T-helper 17 cell (primary cell): ENCODE measurements around the gene HS3ST6. TPM values are rescaled to one million over a fixed set of nuclear protein-coding genes. Genes with fewer than 3 reads are reported as not detected.
"Not testable (repeated sequence)": the region's sequence is repeated elsewhere in the genome, so short reads cannot be mapped to it uniquely, and the experiment has no call there.

Experiments
- ATAC-seq: fragments of 150-1000 bp; cut with Tn5 transposase; 2 replicates; pipeline ENCODE4 v1.10.0; 2021; ENCODE audit warnings: mild to moderate bottlenecking, moderate library complexity
- DNase-seq, 3 donors: peaks; one replicate each; pipeline versions ENCODE4 v3.0.0 to v3.0.0-alpha.2; 2020 to 2021
- H3K9me3 ChIP-seq: one replicate; pipeline ENCODE4 v1.7.0; 2013; ENCODE audit warnings: low read length, mild to moderate bottlenecking; ENCODE audit not compliant: control insufficient read depth, poor library complexity, severe bottlenecking
- H3K27ac Mint-ChIP-seq: one replicate; pipeline ENCODE4 v1.8.0; 2022; ENCODE audit warnings: mild to moderate bottlenecking, moderate library complexity, mixed read lengths
- H3K27me3 Mint-ChIP-seq: one replicate; pipeline ENCODE4 v1.8.0; 2022; ENCODE audit warnings: mixed read lengths
- H3K36me3 Mint-ChIP-seq: one replicate; pipeline ENCODE4 v1.8.0; 2022; ENCODE audit warnings: low read depth, mixed read lengths
- H3K4me1 Mint-ChIP-seq: one replicate; pipeline ENCODE4 v1.8.0; 2022; ENCODE audit warnings: mild to moderate bottlenecking, mixed read lengths
- H3K4me3 Mint-ChIP-seq: one replicate; pipeline ENCODE4 v1.8.0; 2022; ENCODE audit warnings: mild to moderate bottlenecking, moderate library complexity, mixed read lengths
- total RNA-seq, 4 donors: library from RNA in 2 of 4; stranded (reverse) in 2 of 4; gene quantifications; one replicate each; pipeline ENCODE4 v1.2.3 and lab custom pipeline; 2022 to 2026

HS3ST6 gene
- total RNA-seq, 2 donors from 2014 or later: not detected

DNA sequence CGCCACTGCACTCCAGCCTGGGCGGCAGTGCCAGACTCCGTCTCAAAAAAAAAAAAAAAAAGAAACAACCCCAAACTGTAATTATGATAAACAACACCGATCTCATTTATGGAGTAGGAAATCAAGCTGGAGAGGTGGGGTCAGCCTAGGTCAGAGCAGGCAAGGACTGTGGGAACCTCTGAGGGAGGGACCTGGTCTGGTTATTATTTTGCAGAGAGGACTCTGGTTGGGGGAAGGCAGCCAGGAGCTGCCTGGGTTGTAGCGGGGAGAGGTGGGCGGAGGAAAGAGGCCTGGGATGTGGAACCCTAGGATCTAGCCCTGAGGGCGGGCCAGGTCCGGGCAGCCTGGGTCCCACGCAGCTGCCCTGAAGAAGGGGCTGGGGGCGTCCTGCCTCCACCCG is 10.9 kb upstream of the HS3ST6 start:
- no peak for DNase-seq
- H3K27me3 Mint-ChIP-seq: peaks cover 9% of the 10 kb centered on the region

DNA sequence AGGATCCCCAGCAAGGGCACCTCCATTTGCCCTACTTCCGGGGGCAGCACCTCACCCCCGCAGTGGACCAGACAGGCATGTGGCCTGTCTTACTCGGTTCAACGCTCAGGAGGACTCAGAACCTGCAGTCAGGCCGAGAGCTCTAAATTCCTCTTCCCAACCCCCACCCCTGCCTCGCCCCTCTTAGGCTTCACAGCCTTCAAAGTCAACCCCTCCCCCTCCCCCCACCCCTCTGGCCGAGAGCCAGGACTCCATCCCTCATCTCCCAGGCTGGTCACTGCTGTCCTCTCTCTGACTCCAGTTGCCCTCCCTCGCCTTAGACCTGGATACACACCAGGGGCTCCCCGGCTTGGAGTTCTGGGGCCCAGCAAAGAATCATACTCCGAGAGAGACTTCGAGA is 8.1 kb upstream of the HS3ST6 start:
- Mint-ChIP-seq H3K27me3 (peaks cover 36% of the 10 kb centered on the region), H3K27ac (no peak overlapping the region)
- no peak for ATAC-seq

More for the DNA sequence above, 10.9 kb upstream of the HS3ST6 start:
- H3K9me3 ChIP-seq: no peaks in the 10 kb centered on the region
- H3K27ac Mint-ChIP-seq: no peak overlapping the region
- peak overlapping the region; percentile 73 for H3K4me3 Mint-ChIP-seq
- H3K4me1 Mint-ChIP-seq: peaks cover 6% of the 10 kb centered on the region
- no peaks in the 10 kb centered on the region for H3K36me3 Mint-ChIP-seq
- ATAC-seq: peak; percentile 11

DNA sequence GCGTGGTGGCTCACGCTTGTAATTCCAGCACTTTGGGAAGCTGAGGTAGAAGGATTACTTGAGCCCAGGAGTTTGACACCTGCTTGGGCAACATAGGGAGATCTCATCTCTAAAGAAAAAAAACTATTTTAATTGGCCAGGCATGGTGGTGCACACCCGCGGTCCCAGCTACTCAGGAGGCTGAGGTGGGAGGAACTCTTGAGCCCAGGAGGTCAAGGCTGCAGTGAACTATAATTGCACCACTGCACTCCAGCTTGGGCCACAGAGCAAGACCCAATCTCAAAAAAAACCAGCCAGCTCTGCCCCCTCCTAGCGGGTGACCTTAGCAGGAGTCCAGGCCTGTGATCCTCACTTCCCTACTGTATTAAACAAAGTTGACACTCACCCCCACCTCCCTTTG is 5.9 kb upstream of the HS3ST6 start:
- H3K9me3 ChIP-seq: no peaks in the 10 kb centered on the region
- H3K4me1 Mint-ChIP-seq: peaks cover 7% of the 10 kb centered on the region
- H3K27me3 Mint-ChIP-seq: peaks cover 48% of the 10 kb centered on the region
- ATAC-seq: no peak
- no peak for DNase-seq
- H3K4me3 Mint-ChIP-seq: no peak overlapping the region
- H3K27ac Mint-ChIP-seq: no peak overlapping the region
- peaks cover 7% of the 10 kb centered on the region for H3K36me3 Mint-ChIP-seq

More for the DNA sequence above, 8.1 kb upstream of the HS3ST6 start:
- no peaks in the 10 kb centered on the region for H3K9me3 ChIP-seq
- Mint-ChIP-seq H3K36me3 (peaks cover under 1% of the 10 kb centered on the region), H3K4me1 (peaks cover 7% of the 10 kb centered on the region), H3K4me3 (no peak overlapping the region)
- DNase-seq: no peak

DNA sequence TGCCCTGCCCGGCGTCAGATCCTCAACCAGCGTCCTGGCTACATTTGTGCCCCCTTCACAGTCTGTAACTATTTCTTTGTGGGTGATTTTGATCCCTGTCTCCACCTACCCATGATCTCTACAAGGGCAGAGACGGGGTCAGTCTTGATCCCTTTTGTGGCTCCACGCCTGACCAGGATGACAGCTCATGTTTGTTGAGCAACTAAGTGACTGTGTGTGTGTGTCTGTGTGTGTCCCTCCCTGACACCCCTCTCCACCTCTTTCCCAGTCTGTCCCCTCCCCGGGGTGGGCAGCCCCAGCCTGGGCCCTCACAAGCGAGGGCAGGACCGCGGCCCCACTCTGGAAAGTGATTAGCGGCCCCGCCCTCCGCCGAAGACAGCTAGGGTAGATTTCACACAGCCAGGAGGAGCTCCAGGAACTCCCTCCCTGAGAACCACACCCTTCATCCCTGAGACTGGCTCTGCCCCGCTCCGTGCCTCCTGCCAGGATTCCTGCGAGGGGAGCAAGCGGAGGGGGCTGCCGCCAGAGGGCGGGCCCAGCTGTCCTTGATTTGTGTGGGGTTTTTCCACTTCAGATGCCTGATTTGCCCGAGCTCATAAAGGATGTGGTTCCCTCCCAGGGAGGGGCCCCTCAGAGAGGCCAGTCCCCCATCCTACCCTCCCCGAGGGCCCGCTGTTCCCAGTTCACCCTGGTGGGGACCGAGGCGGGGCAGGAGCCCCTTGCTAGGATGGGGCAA is 5.3 kb upstream of the HS3ST6 start:
- H3K27ac Mint-ChIP-seq: no peak overlapping the region
- H3K36me3 Mint-ChIP-seq: peaks cover 7% of the 10 kb centered on the region
- H3K27me3 Mint-ChIP-seq: peaks cover 48% of the 10 kb centered on the region
- no peaks in the 10 kb centered on the region for H3K9me3 ChIP-seq
- ATAC-seq: no peak
- H3K4me3 Mint-ChIP-seq: no peak overlapping the region
- DNase-seq: no peak
- peaks cover 6% of the 10 kb centered on the region for H3K4me1 Mint-ChIP-seq

DNA sequence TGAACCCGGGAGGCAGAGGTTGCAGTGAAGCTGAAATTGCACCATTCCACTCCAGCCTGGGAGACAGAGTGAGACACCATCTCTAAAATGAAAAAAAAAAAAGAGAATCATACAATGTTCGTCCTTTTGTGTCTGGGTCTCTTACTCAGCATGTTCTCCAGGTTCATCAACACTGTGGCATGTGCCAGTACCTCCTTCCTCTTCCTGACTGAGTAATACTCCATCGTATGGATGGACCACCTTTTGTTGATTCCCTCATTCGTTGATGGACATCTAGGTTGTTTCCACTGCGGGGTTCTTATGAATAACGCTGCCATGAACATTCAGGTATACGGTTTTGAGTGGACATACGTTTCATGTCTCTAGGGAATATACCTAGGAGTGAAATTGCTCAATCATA is 4.1 kb upstream of the HS3ST6 start:
- ATAC-seq (no peak), DNase-seq (no peak)
- Mint-ChIP-seq H3K4me1 (peaks cover 6% of the 10 kb centered on the region), H3K36me3 (peaks cover 7% of the 10 kb centered on the region), H3K4me3 (no peak overlapping the region), H3K27me3 (peaks cover 48% of the 10 kb centered on the region), H3K27ac (no peak overlapping the region)
- H3K9me3 ChIP-seq: no peaks in the 10 kb centered on the region

DNA sequence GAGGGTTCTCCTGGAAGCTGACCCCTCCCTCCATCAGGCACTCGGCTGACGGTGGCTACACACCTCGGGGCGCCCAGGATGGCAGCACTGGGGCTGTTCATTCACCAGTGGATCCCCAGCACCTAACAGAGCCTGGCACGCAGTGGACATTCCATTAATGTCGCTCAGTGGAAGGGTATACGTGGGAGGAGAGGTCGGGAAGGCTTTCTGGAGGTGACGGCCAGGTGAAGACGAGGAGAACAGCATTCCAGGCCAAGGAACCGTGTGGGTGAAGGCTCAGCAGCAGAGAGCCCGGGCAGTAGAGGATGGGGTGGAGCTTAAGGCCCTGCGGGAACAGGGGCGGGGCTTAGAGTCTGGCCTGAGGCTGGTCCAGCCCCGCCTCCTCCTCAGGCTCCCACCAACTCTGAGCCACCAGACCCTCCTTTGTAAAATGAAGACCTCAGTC is 2.5 kb upstream of the HS3ST6 start:
- Mint-ChIP-seq H3K36me3 (peaks cover 7% of the 10 kb centered on the region), H3K4me1 (peaks cover 8% of the 10 kb centered on the region), H3K27me3 (peaks cover 63% of the 10 kb centered on the region), H3K4me3 (no peak overlapping the region), H3K27ac (no peak overlapping the region)
- H3K9me3 ChIP-seq: no peaks in the 10 kb centered on the region
- no peak for ATAC-seq
- DNase-seq: no peak

DNA sequence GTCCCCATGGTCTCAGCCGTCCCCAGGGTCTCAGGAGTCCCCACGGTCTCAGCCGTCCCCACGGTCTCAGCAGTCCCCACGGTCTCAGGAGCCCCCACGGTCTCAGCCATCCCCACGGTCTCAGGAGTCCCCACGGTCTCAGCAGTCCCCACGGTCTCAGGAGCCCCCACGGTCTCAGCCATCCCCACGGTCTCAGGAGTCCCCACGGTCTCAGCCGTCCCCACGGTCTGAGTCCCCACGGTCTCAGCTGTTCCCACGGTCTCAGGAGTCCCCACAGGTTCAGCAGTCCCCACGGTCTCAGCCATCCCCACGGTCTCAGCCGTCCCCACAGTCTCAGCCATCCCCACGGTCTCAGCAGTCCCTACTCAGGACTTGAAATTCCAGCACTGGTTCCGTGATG is 1.9 kb upstream of the HS3ST6 start:
- not testable (repeated sequence) for H3K9me3 ChIP-seq, ATAC-seq, H3K36me3 Mint-ChIP-seq, H3K27ac Mint-ChIP-seq, H3K4me3 Mint-ChIP-seq, H3K4me1 Mint-ChIP-seq, DNase-seq
- H3K27me3 Mint-ChIP-seq: peaks cover 70% of the 10 kb centered on the region

DNA sequence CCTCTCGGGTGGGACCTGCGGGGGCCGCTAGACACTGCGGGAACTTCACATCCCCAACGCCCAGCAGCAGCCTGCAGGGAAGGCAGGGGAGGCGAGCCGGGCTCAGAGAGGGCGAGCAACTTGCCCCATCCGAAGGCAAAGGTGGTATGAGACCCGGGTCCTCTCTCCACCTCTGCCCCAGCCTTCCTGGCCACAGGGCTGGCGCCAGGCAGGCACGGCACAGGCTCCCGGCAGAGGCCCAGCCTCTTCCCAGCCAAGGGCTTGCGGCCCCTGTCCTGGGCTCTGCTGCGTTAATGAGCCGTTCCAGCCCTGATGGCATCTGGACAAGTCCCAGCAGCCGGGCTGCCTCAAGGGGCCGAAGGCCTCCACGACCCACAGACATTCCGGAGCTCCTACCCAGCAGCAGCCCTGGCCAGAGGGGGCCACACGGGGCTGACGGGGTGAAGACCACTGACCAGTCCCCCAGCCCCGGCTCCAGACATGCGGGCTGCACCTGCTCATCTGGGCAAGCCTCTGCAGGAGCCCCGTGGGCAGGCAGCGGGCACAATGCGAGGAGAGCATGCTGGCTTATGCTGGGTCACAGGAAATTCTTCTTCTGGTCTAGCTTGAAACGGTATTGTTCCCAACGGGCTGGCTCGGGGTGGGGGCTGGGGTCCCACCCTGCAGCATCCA is 1.2 kb upstream of the HS3ST6 start:
- DNase-seq (no peak), ATAC-seq (no peak)
- Mint-ChIP-seq H3K36me3 (peaks cover 7% of the 10 kb centered on the region), H3K4me3 (no peak overlapping the region), H3K27ac (no peak overlapping the region), H3K4me1 (peaks cover 8% of the 10 kb centered on the region), H3K27me3 (peaks cover 68% of the 10 kb centered on the region)
- no peaks in the 10 kb centered on the region for H3K9me3 ChIP-seq

DNA sequence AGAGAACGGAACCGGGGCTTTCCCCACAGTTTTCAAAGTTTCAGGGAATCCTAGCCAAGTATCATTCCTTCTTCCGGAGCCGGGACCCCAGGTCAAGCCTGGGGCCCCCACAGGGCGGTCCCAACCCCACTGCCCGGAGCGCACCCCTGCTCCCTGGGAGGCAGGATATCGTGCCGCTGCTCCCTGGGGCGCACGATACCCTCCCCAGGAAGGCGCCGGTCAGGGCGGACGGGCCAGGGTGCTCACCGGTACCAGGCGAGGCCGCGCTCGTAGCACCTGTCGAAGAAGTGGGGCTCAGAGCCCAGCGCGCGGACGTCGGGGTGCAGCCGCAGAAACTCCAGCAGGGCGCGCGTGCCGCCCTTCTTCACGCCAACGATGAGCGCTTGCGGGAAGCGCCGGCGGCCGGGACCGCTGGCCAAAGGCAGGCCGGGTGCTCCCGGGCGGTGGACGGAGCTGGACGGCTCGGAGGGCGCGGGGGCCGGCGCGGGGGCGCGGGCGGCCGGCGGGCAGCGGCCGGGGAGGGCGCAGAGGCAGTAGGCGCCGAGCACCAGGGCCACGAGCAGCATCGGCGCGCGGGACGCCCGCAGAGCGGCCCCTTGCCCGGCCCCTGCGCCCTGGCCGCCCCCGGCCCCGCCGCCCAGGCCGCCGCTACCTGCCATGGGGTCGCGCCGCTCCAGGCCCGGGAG is 407 bp downstream of the HS3ST6 start:
- no peak for ATAC-seq
- Mint-ChIP-seq H3K4me1 (peaks cover 8% of the 10 kb centered on the region), H3K36me3 (peaks cover 7% of the 10 kb centered on the region), H3K4me3 (no peak overlapping the region), H3K27me3 (peaks cover 51% of the 10 kb centered on the region), H3K27ac (no peak overlapping the region)
- no peaks in the 10 kb centered on the region for H3K9me3 ChIP-seq
- DNase-seq: no peak

DNA sequence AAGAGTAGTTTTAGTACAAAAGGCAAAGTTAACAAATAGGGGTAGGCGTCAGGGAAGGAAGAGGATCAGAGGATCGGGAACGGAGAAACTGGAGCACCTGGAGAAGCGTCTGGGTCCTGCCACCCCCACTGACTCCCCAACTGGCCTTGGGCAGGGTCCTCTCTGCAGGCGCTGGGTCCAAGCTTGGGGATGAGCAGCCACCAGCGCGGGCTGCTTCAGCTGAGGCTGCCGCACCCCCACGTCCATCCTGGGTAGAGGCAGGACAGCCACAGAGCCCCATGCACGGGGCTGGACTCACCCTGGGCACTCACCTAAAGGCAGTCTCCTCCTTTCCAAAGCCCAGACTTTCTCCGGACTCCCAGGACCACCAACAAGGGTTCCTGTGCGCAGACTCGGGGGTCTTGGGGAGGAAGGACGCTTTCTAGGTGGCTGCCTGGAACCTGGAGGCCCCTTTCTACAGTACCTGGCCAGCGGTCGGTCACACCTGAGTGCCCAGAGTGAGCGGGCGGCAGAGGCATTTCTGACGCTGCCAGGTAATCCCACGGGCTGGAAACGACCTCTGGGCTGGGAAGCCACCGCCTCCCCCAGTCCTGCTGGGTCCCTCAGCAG is 1.1 kb downstream of the HS3ST6 start:
- ATAC-seq: no peak
- Mint-ChIP-seq H3K27ac (no peak overlapping the region), H3K4me3 (peak overlapping the region; percentile 12), H3K4me1 (peaks cover 8% of the 10 kb centered on the region), H3K27me3 (peaks cover 45% of the 10 kb centered on the region), H3K36me3 (peaks cover 7% of the 10 kb centered on the region)
- H3K9me3 ChIP-seq: no peaks in the 10 kb centered on the region
- no peak for DNase-seq

DNA sequence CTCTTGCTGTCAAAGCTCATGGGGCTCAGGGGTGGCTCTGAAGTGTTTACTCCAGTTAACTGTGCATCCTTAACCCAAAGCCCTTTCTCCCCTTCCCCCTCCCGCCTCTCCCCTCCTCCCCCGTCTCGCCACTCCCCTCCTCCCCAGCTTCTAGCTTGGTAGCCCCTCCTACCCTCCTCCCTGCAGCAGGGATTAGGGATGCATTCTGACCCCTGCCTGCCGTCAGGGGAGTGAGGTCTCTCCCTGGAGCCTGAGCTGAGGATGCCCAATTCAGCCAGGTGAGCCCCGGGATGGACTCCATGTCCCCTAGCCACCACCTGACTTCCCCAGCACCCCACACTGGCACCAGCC is 1.6 kb downstream of the HS3ST6 start:
- ATAC-seq (no peak), DNase-seq (no peak)
- H3K9me3 ChIP-seq: no peaks in the 10 kb centered on the region
- Mint-ChIP-seq H3K4me3 (peak overlapping the region; percentile 12), H3K27me3 (peaks cover 41% of the 10 kb centered on the region), H3K36me3 (peaks cover 7% of the 10 kb centered on the region), H3K27ac (no peak overlapping the region), H3K4me1 (peaks cover 8% of the 10 kb centered on the region)

DNA sequence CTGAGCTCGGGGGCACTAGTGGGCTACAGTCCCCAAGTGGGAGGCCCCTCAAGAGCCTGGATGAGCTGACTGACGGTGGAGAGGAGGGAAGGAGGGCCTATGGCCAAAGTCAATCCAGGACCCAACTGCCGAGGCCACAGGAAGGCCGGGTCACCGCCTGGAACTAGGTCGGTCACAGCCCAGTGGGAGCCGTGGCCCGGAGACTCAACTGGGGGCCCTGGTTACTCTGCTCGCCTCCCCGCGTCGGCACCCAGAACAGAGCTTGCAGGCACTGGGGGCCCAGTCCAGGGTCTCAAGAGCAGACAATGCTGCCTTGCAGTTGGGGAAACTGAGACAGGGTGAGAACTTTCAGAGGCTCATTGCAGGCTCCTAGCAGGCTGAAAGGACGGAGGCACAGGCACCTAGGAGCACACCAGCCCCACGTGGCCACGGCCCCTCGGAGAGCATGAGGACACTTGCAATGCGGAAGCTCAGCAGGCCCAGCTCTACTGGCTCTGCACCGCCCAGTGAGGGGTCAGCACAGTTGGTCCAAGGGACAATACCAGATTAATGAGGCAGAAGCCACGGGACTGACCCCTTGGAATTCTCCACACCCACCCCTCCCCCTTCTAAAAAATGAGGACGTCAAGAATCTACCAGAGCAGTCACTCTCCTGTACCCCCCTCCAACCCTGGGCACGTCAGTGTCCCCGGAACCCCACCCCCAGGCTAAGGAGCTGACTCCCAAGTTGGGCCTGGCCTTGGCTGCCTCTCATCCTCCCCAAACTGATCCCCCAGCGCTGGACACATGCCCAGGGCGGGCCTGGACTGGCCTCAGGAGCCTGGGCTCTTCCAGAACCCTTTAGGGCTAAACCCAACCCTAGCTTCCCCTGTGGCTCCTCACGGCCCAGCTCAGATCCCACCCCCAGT is 2.2 kb downstream of the HS3ST6 start:
- Mint-ChIP-seq H3K27ac (no peak overlapping the region), H3K27me3 (peaks cover 34% of the 10 kb centered on the region), H3K36me3 (peaks cover 4% of the 10 kb centered on the region), H3K4me3 (no peak overlapping the region), H3K4me1 (peaks cover 5% of the 10 kb centered on the region)
- ATAC-seq (no peak), DNase-seq (no peak)
- H3K9me3 ChIP-seq: no peaks in the 10 kb centered on the region
